ENCODE results near the gene RPH3AL.
"Not testable (repeated sequence)": the region's sequence is repeated elsewhere in the genome, so short reads cannot be mapped to it uniquely, and the experiment has no call there.

The RPH3AL gene

GRCh38 chr17:283911-284675 is 68.5 kb downstream of the RPH3AL start:
- in situ Hi-C loops (cut with MboI; ENCODE audit: low sequenced_read_pairs), result no loop called here

GRCh38 chr17:282912-283882 is 69.4 kb downstream of the RPH3AL start:
- in situ Hi-C loops (cut with MboI; ENCODE audit: low sequenced_read_pairs), result no loop called here

GRCh38 chr17:282000-282911 is 70.4 kb downstream of the RPH3AL start:
- in situ Hi-C loops (cut with MboI; ENCODE audit: low sequenced_read_pairs), result no loop called here

- in situ Hi-C loops (cut with MboI; ENCODE audit: low sequenced_read_pairs), result no loop called here
Observed at GRCh38 chr17:281365-281999, 71.1 kb downstream of the RPH3AL start.

GRCh38 chr17:280901-281300 is 71.7 kb downstream of the RPH3AL start:
- in situ Hi-C loops (cut with MboI; ENCODE audit: low sequenced_read_pairs), result no loop called here

- in situ Hi-C loops (cut with MboI; ENCODE audit: low sequenced_read_pairs), result no loop called here
Observed at GRCh38 chr17:280216-280615, 72.4 kb downstream of the RPH3AL start.

- in situ Hi-C loops (cut with MboI; ENCODE audit: low sequenced_read_pairs), result no loop called here
Observed at GRCh38 chr17:279776-280175, 72.8 kb downstream of the RPH3AL start.

- in situ Hi-C loops (cut with MboI; ENCODE audit: low sequenced_read_pairs), result no loop called here
Observed at GRCh38 chr17:279331-279730, 73.3 kb downstream of the RPH3AL start.

- in situ Hi-C loops (cut with MboI; ENCODE audit: low sequenced_read_pairs), result no loop called here
Observed at GRCh38 chr17:278676-279059, 73.9 kb downstream of the RPH3AL start.

- in situ Hi-C loops (cut with MboI; ENCODE audit: low sequenced_read_pairs), result no loop called here
Observed at GRCh38 chr17:278055-278675, 74.4 kb downstream of the RPH3AL start.

GRCh38 chr17:274902-275301 is 77.7 kb downstream of the RPH3AL start:
- in situ Hi-C loops (cut with MboI; ENCODE audit: low sequenced_read_pairs), result no loop called here

- in situ Hi-C loops (cut with MboI; ENCODE audit: low sequenced_read_pairs), result no loop called here
Observed at GRCh38 chr17:273981-274832, 78.4 kb downstream of the RPH3AL start.

- in situ Hi-C loops (cut with MboI; ENCODE audit: low sequenced_read_pairs), result not testable (repeated sequence)
Observed at GRCh38 chr17:272856-273255, 79.8 kb downstream of the RPH3AL start.

- in situ Hi-C loops (cut with MboI; ENCODE audit: low sequenced_read_pairs), result not testable (repeated sequence)
Observed at GRCh38 chr17:271928-272623, 80.5 kb downstream of the RPH3AL start.

- in situ Hi-C loops (cut with MboI; ENCODE audit: low sequenced_read_pairs), result no loop called here
Observed at GRCh38 chr17:269616-270514, 82.7 kb downstream of the RPH3AL start.

- in situ Hi-C loops (cut with MboI; ENCODE audit: low sequenced_read_pairs), result no loop called here
Observed at GRCh38 chr17:266701-267667, 85.6 kb downstream of the RPH3AL start.

Data from HL-60/S4 (cell line).